Smooth muscle cell (in vitro differentiated cells): ENCODE measurements around the gene CPNE5. TPM values are rescaled to one million over a fixed set of nuclear protein-coding genes. Genes with fewer than 3 reads are reported as not detected.

Experiments used
- DNase-seq: peaks from one replicate; lab custom pipeline; 2025; ENCODE audit not compliant: unreplicated experiment; lab: John Stamatoyannopoulos, UW
- H2AFZ ChIP-seq: fragments of 200-600 bp; sonication (generic); 2 replicates; pipeline ENCODE4 v1.6.0; 2016; ENCODE audit warnings: antibody characterized with exemption, low read depth, mild to moderate bottlenecking
- H3F3A ChIP-seq: fragments of 200-600 bp; sonication (generic); 2 replicates; pipeline ENCODE4 v1.6.0; 2017; ENCODE audit warnings: antibody characterized with exemption, low read depth
- H3K27ac ChIP-seq: fragments of 200-600 bp; sonication (generic); 2 replicates; pipeline ENCODE4 v1.5.1; 2016; ENCODE audit warnings: low read depth, mild to moderate bottlenecking
- H3K27me3 ChIP-seq: fragments of 200-600 bp; sonication (generic); 2 replicates; pipeline ENCODE4 v1.6.1; 2016; ENCODE audit warnings: low read depth, mild to moderate bottlenecking
- H3K36me3 ChIP-seq: fragments of 200-600 bp; sonication (generic); 2 replicates; pipeline ENCODE4 v1.5.1; 2016; ENCODE audit warnings: low read depth
- H3K4me1 ChIP-seq: fragments of 200-600 bp; sonication (generic); 2 replicates; pipeline ENCODE4 v1.5.1; 2016; ENCODE audit warnings: low read depth
- H3K4me2 ChIP-seq: fragments of 200-600 bp; sonication (generic); 2 replicates; pipeline ENCODE4 v1.6.0; 2016; ENCODE audit warnings: mild to moderate bottlenecking
- H3K4me3 ChIP-seq: fragments of 200-600 bp; sonication (generic); 2 replicates; pipeline ENCODE4 v1.5.1; 2016; ENCODE audit warnings: mild to moderate bottlenecking
- H3K79me2 ChIP-seq: fragments of 200-600 bp; sonication (generic); 2 replicates; pipeline ENCODE4 v1.6.0; 2016; ENCODE audit warnings: low read depth, mild to moderate bottlenecking
- H3K9ac ChIP-seq: fragments of 200-600 bp; sonication (generic); 2 replicates; pipeline ENCODE4 v1.6.0; 2016; ENCODE audit warnings: low read depth
- H3K9me3 ChIP-seq: fragments of 200-600 bp; sonication (generic); replicated peaks from 2 replicates; pipeline ENCODE4 v1.5.1; 2016; ENCODE audit warnings: low read depth
- H4K20me1 ChIP-seq: fragments of 200-600 bp; sonication (generic); 2 replicates; pipeline ENCODE4 v1.6.0; 2016; ENCODE audit warnings: low read depth
- CTCF ChIP-seq: fragments of 200-600 bp; sonication (generic); IDR thresholded peaks from 2 replicates; pipeline ENCODE4 v1.5.1; 2017; ENCODE audit warnings: borderline replicate concordance, mild to moderate bottlenecking, antibody characterized with exemption; ENCODE audit not compliant: insufficient read depth, poor library complexity, severe bottlenecking
- WGBS: methylation state at CpG from one replicate; pipeline ENCODE4 v1.1.7; 2016; ENCODE audit warnings: low lambda C conversion rate; 5-methylcytosine and 5-hydroxymethylcytosine counted together
- polyA plus RNA-seq: library from polyadenylated mRNA; unstranded; fragments of >200 nt; fragmentation: Nextera tagmentation; extraction: Ambion mirVana; gene quantifications from 2 replicates; pipeline ENCODE4 v1.2.1, GENCODE V29; 2016
- total RNA-seq: library from RNA; depleted of rRNA; stranded (reverse); fragments of >200 nt; gene quantifications from 2 replicates; pipeline ENCODE4 v1.2.3, GENCODE V29; 2014

CPNE5 gene
- total and polyA plus RNA-seq, 2 experiments from 2014 or later: 1.0 TPM; not detected in 1

DNA sequence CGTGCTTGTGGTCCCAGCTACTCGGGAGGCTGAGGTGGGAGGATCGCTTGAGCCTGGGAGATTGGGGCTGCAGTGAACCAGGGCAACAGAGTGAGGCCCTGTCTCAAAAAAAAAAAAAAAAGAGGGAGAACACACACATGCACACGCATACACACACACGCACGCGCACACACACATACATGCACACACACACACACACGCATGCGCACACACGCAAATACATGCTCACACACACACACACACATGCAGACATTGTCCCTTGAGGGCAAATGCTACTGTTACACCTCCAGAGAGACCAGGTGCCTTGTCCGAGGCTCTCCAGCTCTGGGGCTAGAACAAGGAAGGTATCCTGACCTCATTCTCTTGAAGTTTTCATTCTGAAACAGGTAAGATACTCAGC lies 77.1 kb downstream of the CPNE5 start:
- Histone ChIP-seq H3K27ac (no peak overlapping the region), H3F3A (no peaks in the 10 kb centered on the region), H3K36me3 (no peaks in the 10 kb centered on the region), H2AFZ (no peak overlapping the region), H3K4me1 (no peaks in the 10 kb centered on the region), H3K4me2 (no peak overlapping the region), H3K9ac (no peak overlapping the region), H3K9me3 (no peaks in the 10 kb centered on the region), H3K79me2 (no peaks in the 10 kb centered on the region), H3K4me3 (no peak overlapping the region), H3K27me3 (peaks cover 3% of the 10 kb centered on the region), H4K20me1 (no peaks in the 10 kb centered on the region)
- DNase-seq: no peak
- no peak for TF ChIP-seq CTCF
- WGBS: 93% methylated on average over 11 of the region's 11 CpGs

- H3K79me2 ChIP-seq: no peaks in the 10 kb centered on the region
- no peak for TF ChIP-seq CTCF
- no peaks in the 10 kb centered on the region for H4K20me1 ChIP-seq
- H3K9ac ChIP-seq: no peak overlapping the region
- H3K36me3 ChIP-seq: no peaks in the 10 kb centered on the region
- no peaks in the 10 kb centered on the region for H3K4me1 ChIP-seq
- no peak overlapping the region for H3K4me3 ChIP-seq
- H3K9me3 ChIP-seq: no peaks in the 10 kb centered on the region
- H3K4me2 ChIP-seq: no peak overlapping the region
- H3F3A ChIP-seq: no peaks in the 10 kb centered on the region
- H3K27ac ChIP-seq: no peak overlapping the region
- no peak for DNase-seq
- H3K27me3 ChIP-seq: peaks cover 3% of the 10 kb centered on the region
- H2AFZ ChIP-seq: no peak overlapping the region
- 87% methylated on average over 11 of the region's 11 CpGs for WGBS
These were observed 78.4 kb downstream of the CPNE5 start for GRCh38 chr6:36760685-36761435.

DNA sequence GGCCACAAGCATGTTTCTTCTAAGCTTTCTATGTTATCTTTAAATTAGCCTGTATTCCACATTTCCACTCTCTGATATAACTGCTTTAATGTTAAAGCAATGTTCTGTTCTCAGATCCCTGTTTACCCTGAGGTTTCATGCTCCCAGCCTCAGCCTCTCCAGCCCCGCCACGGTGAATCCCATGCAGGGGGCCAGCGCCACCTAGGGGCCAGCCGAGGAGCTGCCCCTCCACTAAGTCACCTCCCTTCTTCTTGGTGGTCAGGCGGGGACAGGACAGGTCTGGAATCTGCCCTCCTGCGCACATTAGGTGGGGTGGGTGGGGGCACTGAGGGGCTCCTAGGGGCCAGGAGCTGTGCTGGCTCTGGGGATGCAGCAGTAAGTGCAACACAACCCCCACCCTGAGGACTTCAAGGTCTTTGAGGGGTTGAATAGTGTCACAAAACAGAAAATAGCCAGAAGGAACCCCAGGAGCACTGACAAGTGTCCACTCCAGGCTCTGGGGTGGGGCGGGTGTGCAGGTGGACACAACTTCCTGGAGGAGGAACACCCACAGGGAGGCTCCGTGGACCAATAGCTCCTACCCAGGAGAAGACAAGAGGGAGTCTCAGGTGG lies 80.0 kb downstream of the CPNE5 start:
- peak; percentile 98 for TF ChIP-seq CTCF
- H3K79me2 ChIP-seq: no peaks in the 10 kb centered on the region
- no peaks in the 10 kb centered on the region for H3K9me3 ChIP-seq
- WGBS: 14% methylated on average over 8 of the region's 8 CpGs
- no peaks in the 10 kb centered on the region for H4K20me1 ChIP-seq
- no peaks in the 10 kb centered on the region for H3F3A ChIP-seq
- H3K36me3 ChIP-seq: no peaks in the 10 kb centered on the region
- no peak overlapping the region for H3K27ac ChIP-seq
- H2AFZ ChIP-seq: no peak overlapping the region
- no peak overlapping the region for H3K4me2 ChIP-seq
- H3K27me3 ChIP-seq: peaks cover 3% of the 10 kb centered on the region
- H3K4me3 ChIP-seq: no peak overlapping the region
- H3K4me1 ChIP-seq: no peaks in the 10 kb centered on the region
- H3K9ac ChIP-seq: no peak overlapping the region
- DNase-seq: peak; percentile 57
